HFFc6 (cell line): ENCODE results near the gene CATSPERZ. TPM values are rescaled to one million over a fixed set of nuclear protein-coding genes. Genes with fewer than 3 reads are reported as not detected.

Experiments
- DNase-seq: peaks from one replicate; pipeline ENCODE4 v3.0.0-alpha.2; 2018
- H3K27ac Mint-ChIP-seq: 2 replicates; pipeline ENCODE4 v1.8.0; 2020; ENCODE audit warnings: mild to moderate bottlenecking, mixed read lengths
- H3K27me3 Mint-ChIP-seq: 2 replicates; pipeline ENCODE4 v1.8.0; 2021; ENCODE audit warnings: mild to moderate bottlenecking, moderate library complexity, mixed read lengths; ENCODE audit not compliant: insufficient read depth
- H3K36me3 Mint-ChIP-seq: 2 replicates; pipeline ENCODE4 v1.8.0; 2021; ENCODE audit warnings: low read depth, mixed read lengths
- H3K4me1 Mint-ChIP-seq: 2 replicates; pipeline ENCODE4 v1.8.0; 2020; ENCODE audit warnings: low read depth, mixed read lengths
- H3K4me3 Mint-ChIP-seq: 2 replicates; pipeline ENCODE4 v1.8.0; 2020; ENCODE audit warnings: mild to moderate bottlenecking, moderate library complexity, mixed read lengths
- H3K9me3 Mint-ChIP-seq: 2 replicates; pipeline ENCODE4 v1.8.0; 2020; ENCODE audit warnings: mild to moderate bottlenecking, mixed read lengths
- total RNA-seq, 6 experiments: library from RNA; stranded (reverse); fragmentation: NEBNext Ultra II Directional; extraction: Animal tissue kit (Norgen Biotek cat#: 25700); gene quantifications; 2 replicates in 1 of 6; 3 replicates in 5 of 6; pipeline ENCODE4 v1.2.3, GENCODE V29; 2021
- TF ChIP-seq, protein P1 (sequence below): fragments of 200-600 bp; sonication (generic); IDR thresholded peaks from 2 replicates; pipeline ENCODE4 v1.5.0; 2021; ENCODE audit warnings: antibody characterized with exemption, mild to moderate bottlenecking

CATSPERZ gene
- total RNA-seq, 6 experiments from 2014 or later = 0.31 TPM; not detected in 5

- peaks cover 48% of the 10 kb centered on the region for H3K4me1 Mint-ChIP-seq
- TF ChIP-seq, protein P1, sequence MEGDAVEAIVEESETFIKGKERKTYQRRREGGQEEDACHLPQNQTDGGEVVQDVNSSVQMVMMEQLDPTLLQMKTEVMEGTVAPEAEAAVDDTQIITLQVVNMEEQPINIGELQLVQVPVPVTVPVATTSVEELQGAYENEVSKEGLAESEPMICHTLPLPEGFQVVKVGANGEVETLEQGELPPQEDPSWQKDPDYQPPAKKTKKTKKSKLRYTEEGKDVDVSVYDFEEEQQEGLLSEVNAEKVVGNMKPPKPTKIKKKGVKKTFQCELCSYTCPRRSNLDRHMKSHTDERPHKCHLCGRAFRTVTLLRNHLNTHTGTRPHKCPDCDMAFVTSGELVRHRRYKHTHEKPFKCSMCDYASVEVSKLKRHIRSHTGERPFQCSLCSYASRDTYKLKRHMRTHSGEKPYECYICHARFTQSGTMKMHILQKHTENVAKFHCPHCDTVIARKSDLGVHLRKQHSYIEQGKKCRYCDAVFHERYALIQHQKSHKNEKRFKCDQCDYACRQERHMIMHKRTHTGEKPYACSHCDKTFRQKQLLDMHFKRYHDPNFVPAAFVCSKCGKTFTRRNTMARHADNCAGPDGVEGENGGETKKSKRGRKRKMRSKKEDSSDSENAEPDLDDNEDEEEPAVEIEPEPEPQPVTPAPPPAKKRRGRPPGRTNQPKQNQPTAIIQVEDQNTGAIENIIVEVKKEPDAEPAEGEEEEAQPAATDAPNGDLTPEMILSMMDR = no peak; the same call in 1 of the 2 replicates
- H3K4me3 Mint-ChIP-seq = peak overlapping the region; percentile 96
- no peak for DNase-seq
- H3K9me3 Mint-ChIP-seq = no peaks in the 10 kb centered on the region
- peak overlapping the region; percentile 99 for H3K27ac Mint-ChIP-seq
- peaks cover 19% of the 10 kb centered on the region; the same call in 1 of the 2 replicates for H3K36me3 Mint-ChIP-seq
- H3K27me3 Mint-ChIP-seq = peaks cover 14% of the 10 kb centered on the region
These were observed 31.1 kb upstream of the CATSPERZ start for GRCh38 chr11:64268893-64269539.

- H3K4me1 Mint-ChIP-seq = peaks cover 48% of the 10 kb centered on the region
- TF ChIP-seq, protein P1 = peak; percentile 42
- H3K27ac Mint-ChIP-seq = peak overlapping the region; percentile 99
- peak overlapping the region; percentile 96 for H3K4me3 Mint-ChIP-seq
- H3K27me3 Mint-ChIP-seq = peaks cover 14% of the 10 kb centered on the region
- DNase-seq = peak; percentile 100
- H3K36me3 Mint-ChIP-seq = peaks cover 19% of the 10 kb centered on the region; the same call in 1 of the 2 replicates
- no peaks in the 10 kb centered on the region for H3K9me3 Mint-ChIP-seq
These were observed 30.5 kb upstream of the CATSPERZ start for GRCh38 chr11:64269540-64270220.

DNA sequence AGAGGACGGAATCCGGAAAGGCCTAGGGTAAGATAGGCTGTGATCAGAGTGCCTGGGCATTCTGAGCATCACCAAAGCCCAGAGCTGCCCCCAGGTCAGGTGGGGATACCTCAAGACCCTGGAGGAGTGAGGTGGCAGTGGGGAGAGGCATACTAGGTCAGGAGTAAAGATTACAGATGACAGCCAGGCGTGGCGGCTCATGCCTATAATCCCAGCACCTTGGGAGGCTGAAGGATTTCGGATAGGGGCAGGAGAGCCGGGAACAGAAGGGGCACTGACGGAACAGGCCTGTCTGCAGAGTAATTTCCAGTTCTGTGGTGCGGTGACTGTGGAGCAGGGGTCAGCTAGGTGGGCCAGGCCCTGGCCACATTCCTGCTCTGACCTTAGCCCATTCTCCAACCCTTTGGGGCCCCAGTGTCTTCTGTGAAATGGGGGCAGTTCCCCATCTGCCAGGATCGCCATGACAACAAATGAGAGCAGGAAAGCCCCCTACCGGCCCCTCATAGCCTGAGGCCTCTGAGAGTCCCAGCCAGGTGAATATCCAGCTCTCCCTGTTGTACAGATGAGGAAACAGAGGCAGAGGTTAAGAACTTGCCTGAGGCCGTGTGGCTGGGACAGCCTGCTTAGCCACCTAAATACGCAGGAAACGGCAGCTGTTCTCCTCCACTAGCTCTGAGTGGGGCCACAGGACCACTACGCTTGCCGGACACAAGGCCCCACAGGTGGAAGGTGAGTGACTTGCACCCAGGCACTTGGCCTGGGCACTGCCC is 24.9 kb upstream of the CATSPERZ start:
- Mint-ChIP-seq H3K9me3 (no peaks in the 10 kb centered on the region), H3K4me1 (peaks cover 13% of the 10 kb centered on the region), H3K27me3 (peaks cover 2% of the 10 kb centered on the region), H3K36me3 (peaks cover 8% of the 10 kb centered on the region; the same call in 1 of the 2 replicates), H3K27ac (no peak overlapping the region), H3K4me3 (no peak overlapping the region)
- TF ChIP-seq, protein P1 = no peak
- DNase-seq = no peak

- no peak overlapping the region for H3K27ac Mint-ChIP-seq
- no peak for DNase-seq
- no peaks in the 10 kb centered on the region for H3K9me3 Mint-ChIP-seq
- H3K27me3 Mint-ChIP-seq = no peaks in the 10 kb centered on the region; the same call in none of the 2 replicates
- H3K4me3 Mint-ChIP-seq = no peak overlapping the region
- peaks cover 5% of the 10 kb centered on the region; the same call in 1 of the 2 replicates for H3K36me3 Mint-ChIP-seq
- TF ChIP-seq, protein P1 = no peak
- H3K4me1 Mint-ChIP-seq = peaks cover 9% of the 10 kb centered on the region; the same call in 1 of the 2 replicates
These were observed 24.3 kb upstream of the CATSPERZ start for GRCh38 chr11:64275841-64276240.

DNA sequence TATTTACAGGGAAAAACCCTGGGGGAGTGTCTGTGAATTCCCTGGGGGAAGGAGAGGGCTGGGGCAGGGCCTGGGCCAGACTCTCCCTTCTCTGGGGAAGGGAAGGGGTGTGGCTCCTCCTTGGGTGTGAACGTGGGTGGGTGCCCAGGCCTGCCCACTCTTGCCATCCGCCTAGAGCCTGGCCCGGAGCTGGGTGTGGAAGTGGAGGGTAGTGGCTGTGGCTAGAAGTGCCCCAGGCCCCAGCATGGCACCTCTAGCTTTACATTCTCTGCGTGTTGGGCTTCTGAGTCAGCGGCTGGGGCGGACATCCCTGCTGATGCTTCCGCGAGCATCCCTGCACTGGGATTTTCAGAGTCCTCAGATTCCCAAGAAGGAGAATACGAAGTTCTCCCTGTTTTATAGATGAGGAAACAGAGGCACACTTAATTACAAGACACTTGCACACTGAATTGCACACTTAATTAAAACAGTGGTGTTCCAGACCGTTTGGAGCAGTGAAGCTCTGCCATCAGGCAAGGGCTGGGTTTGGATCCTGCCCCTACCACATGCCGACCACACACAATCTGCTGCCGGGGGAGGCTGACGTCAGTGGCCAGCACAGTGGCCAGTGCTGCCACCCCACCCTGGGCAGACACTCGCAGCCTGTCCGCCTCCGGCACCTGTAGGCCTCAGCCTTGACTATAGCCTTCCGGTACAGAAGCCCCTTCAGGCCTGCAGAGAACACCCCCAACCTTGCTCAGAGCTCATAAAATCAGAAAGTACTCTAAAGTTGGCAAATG is 23.3 kb upstream of the CATSPERZ start:
- H3K4me3 Mint-ChIP-seq = no peak overlapping the region
- no peak overlapping the region for H3K27ac Mint-ChIP-seq
- peaks cover 3% of the 10 kb centered on the region for H3K27me3 Mint-ChIP-seq
- H3K9me3 Mint-ChIP-seq = no peaks in the 10 kb centered on the region
- no peak for DNase-seq
- H3K4me1 Mint-ChIP-seq = peaks cover 13% of the 10 kb centered on the region; the same call in 1 of the 2 replicates
- TF ChIP-seq, protein P1 = no peak
- peaks cover 13% of the 10 kb centered on the region for H3K36me3 Mint-ChIP-seq
